OCI-M1 (cell line): ENCODE results near the gene MIB1.
A peak's percentile ranks its signal among the peaks of the same experiment; 100 is the strongest.
"Not testable (repeated sequence)": the region's sequence is repeated elsewhere in the genome, so short reads cannot be mapped to it uniquely, and the experiment has no call there.

Source experiments
- DNase-seq: peaks from one replicate; lab custom pipeline; 2025; lab: John Stamatoyannopoulos, UW

Gene MIB1

GRCh38 chr18:21740538-21741311 is at the start of gene MIB1:
Gene MIB1, plus strand, starts transcription at chr18:21740792. Its CDS starts 792 bp downstream, at chr18:21741584.
- DNase-seq = peak; percentile 100

DNA sequence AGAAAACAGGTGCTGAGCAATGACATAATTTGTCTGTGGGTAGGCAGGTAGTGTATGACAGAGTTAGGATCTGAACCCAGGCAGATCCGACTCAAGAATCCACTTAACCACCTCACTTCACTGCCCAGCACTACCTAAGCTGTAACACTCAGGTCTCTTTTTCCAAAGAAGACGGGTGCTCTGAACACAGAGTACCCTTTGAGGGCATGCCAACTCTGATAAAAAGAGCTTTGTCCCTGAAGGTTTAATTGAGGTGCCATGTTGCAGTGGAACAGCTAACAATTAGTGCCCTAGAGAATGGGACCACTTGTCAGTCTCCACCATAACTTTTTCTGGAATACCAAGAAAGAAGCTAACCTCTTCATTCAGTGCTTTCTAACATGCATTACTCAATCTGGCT is 47.3 kb upstream of the MIB1 start:
- no peak for DNase-seq

- DNase-seq = no peak
These were observed 40.0 kb upstream of the MIB1 start for GRCh38 chr18:21700528-21701075.

GRCh38 chr18:21701621-21702020 is 39.0 kb upstream of the MIB1 start:
- DNase-seq = no peak

GRCh38 chr18:21702602-21703001 is 38.0 kb upstream of the MIB1 start:
- DNase-seq = peak; percentile 58

DNA sequence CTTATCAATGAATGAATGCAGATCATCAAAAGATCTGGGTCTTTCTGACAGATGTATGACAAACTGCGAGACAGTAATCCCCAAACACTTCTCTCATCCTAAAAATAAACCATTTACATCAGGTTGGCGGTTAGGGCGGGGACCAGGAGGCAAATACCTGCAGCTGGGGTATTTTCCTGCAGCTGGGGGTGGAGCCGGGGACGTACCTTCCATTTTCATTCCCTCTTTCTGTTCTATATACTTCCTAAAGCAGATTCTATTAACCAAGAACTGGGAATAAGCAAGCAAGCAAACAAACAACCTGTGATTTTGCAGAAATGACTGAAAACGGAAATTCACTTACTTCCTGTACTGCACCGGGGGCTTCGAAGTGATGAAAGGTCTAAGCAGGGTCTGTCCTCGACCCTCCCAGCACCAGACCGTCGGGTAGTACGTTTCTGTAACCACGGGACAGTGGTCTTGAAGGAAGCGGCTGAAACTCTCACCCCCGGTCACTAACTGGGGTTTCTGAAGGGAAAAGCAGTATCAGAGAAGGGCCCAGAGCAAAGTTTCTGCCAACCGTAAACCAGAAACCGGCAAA is 37.3 kb upstream of the MIB1 start:
- DNase-seq = no peak

DNA sequence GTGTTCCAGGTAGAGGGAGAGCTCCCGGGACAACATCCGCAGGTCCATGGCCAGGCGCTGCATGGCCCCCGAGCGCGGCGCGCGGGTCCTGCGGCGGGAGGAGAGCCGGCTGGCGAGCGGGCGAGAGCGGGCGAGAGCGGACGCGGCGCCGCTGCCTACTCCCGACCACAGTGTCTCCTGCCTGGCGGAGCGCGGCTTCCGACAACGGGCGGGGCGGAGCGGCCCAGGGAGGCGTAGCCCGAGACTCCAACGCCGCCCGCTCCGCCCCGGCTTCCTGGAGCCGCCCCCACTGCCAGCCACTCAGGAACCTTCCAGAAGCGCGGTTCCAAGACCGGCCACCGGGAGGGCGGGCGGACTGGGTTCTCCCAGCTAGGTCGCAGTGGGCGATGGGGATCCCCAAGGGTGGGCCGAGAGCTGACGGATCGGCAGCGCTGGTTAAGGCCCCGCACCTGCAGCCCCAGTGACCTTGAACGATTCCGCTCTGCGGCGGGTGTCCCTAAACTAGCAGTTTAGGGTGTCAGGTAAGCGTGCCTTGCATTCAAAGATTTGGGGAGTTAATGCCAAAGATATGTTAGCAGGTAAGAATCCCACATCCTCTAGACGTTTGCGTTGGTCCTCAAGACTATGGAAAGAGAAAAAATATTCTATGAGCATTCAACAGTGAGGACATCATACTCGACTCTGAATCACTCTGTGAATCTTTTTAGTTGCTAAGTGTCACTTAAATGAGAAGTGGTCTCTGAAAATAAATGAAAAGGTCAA is 35.8 kb upstream of the MIB1 start, which contains the start of gene ABHD3:
Gene ABHD3 (minus strand): TSS at position 172 of the 762 bp plus-strand sequence. CDS start 109 bp downstream, at position 63.
- peak; percentile 99 for DNase-seq

DNA sequence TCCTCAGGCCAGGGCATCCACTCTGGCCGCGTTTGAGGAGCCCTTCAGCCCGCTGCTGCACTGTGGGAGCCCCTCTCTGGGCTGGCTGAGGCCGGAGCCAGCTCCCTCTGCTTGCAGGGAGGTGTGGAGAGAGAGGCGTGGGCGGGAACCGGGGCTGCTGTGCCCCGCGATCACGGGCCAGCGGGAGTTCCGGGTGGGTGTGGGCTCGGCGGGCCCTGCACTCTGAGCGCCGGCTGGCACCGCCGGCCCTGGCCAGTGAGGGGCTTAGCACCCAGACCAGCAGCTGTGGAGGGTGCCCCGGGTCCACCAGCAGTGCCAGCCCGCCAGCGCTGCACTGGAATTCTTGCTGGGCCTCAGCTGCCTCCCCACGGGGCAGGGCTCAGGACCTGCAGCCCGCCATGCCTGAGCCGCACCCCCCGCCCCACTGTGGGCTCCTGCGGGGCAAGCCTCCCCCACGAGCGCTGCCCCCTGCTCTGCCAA is 34.2 kb upstream of the MIB1 start:
- no peak for DNase-seq

DNA sequence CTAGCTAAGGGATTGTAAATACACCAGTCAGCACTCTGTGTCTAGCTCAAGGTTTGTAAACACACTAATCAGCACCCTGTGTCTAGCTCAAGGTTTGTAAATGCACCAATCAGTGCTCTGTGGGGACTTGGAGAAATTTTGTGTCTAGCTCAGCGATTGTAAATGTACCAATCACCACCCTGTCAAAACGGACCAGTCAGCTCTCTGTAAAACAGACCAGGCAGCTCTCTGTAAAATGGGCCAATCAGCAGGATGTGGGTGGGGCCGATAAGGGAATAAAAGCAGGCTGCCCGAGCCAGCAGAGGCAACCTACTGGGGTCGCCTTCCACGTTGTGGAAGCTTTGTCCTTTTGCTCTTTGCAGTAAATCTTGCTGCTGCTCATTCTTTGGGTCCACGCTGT is 33.5 kb upstream of the MIB1 start:
- not testable (repeated sequence) for DNase-seq

GRCh38 chr18:21714474-21714873 is 26.1 kb upstream of the MIB1 start:
- DNase-seq = no peak

GRCh38 chr18:21722687-21723086 is 17.9 kb upstream of the MIB1 start:
- no peak for DNase-seq

DNA sequence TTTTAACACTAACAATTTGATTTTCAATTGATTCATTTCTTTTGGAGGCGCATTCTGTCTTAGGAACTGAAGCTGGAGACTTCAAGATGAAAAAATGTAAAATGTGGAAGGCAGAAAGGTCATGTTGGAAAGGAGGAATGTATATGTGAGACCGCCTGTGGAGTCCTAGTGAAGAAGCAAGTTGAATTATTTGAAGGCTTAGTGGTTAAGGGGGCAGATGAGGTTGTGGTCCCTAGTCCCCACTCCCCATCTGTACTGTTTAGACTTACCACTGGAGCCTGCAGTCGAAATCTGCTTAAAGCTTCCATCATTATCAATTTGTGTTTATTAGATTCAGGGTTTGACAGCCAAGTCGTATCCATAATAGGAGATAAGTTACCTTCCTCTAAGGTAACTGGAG is 15.4 kb upstream of the MIB1 start:
- no peak for DNase-seq

GRCh38 chr18:21727702-21728101 is 12.9 kb upstream of the MIB1 start:
- DNase-seq = no peak

DNA sequence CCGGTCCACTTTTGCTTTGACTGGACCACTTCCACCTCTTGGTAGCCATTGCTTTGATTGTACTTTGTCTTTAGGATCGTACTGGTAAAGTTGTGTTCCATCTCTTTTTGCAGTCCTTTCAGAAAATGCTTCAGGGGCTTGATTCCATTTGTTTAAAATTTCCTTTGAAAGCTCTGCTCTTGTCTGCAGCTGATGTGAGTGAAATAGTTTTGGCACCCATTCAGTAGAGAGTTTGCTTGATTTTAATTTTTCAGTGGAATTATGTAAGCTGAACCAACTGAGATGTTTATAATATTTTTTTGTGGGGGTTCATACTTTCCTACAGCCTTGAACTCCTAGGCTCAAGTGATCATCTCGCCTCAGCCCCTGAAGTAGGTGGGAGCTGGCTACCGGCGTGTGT is 7.6 kb upstream of the MIB1 start:
- DNase-seq = no peak

GRCh38 chr18:21735452-21736015 is 5.1 kb upstream of the MIB1 start:
- DNase-seq = peak; percentile 65

DNA sequence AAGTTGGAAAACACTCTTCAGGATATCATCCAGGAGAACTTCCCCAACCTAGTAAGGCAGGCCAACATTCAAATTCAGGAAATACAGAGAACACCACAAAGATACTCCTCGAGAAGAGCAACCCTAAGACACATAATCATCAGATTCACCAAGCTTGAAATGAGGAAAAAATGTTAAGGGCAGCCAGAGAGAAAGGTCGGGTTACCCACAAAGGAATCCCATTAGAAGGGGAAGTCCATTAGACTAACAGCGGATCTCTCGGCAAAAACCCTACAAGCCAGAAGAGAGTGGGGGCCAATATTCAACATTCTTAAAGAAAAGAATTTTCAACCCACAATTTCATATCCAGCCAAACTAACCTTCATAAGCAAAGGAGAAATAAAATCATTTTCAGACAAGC is 3.7 kb upstream of the MIB1 start:
- not testable (repeated sequence) for DNase-seq

- DNase-seq = peak; percentile 90
These were observed 721 bp upstream of the MIB1 start for GRCh38 chr18:21739604-21740537.

- no peak for DNase-seq
These were observed 645 bp downstream of the MIB1 start for GRCh38 chr18:21741312-21741561.

DNA sequence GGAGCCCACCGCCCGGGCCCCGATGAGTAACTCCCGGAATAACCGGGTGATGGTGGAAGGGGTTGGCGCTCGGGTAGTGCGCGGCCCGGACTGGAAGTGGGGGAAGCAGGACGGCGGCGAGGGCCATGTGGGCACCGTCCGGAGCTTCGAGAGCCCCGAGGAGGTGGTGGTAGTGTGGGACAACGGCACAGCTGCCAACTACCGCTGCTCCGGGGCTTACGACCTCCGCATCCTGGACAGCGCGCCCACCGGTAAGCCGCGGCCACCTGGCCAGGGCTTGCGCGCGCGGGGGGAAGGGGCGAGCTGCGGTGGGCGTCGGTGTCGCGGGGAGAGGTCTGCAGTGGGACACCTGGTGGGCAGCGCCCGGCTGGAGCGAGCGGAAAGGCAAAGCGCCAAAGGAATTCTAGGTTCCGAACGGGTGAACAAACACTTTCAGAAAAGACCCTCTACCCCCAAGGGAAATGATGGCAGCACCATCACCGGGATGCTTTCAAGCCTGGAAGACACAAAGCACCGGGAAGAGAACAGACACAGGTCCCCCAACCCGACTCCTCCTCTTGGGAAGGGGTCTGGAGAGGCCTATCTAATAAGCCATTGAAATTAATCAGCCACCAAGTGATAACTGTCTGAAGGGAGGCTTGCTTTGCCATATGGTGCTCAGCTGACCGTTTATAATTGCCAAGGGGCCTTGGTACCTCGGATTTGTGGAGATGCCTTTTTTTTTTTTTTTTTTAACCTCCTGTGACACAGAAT is 1.1 kb downstream of the MIB1 start:
- DNase-seq = peak; percentile 81

DNA sequence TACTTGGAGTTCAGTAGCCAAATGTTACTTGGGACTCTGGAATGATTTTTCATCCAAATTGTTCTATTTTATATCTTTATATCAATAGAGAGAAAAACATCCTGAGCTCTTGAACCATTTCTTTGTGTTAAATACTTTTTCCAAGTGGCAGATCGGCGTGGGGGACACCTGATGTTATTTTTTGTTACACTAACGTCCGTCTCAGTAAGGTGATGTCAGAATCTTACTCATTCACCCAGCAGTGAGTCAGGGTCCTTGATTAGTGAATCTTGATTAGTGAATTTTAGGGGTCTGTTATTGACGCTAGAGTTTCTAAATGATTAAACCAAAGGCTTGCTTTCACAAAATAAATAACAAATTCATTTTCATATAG is 1.7 kb downstream of the MIB1 start:
- peak; percentile 81 for DNase-seq
